ENCODE data around the gene SLC1A3.

The SLC1A3 gene

GRCh38 chr5:36722900-36723299 lies 116.5 kb downstream of the SLC1A3 start:
- no peak for DNase-seq

- no peak for DNase-seq
Measured at GRCh38 chr5:36723912-36724311, 117.5 kb downstream of the SLC1A3 start.

DNA sequence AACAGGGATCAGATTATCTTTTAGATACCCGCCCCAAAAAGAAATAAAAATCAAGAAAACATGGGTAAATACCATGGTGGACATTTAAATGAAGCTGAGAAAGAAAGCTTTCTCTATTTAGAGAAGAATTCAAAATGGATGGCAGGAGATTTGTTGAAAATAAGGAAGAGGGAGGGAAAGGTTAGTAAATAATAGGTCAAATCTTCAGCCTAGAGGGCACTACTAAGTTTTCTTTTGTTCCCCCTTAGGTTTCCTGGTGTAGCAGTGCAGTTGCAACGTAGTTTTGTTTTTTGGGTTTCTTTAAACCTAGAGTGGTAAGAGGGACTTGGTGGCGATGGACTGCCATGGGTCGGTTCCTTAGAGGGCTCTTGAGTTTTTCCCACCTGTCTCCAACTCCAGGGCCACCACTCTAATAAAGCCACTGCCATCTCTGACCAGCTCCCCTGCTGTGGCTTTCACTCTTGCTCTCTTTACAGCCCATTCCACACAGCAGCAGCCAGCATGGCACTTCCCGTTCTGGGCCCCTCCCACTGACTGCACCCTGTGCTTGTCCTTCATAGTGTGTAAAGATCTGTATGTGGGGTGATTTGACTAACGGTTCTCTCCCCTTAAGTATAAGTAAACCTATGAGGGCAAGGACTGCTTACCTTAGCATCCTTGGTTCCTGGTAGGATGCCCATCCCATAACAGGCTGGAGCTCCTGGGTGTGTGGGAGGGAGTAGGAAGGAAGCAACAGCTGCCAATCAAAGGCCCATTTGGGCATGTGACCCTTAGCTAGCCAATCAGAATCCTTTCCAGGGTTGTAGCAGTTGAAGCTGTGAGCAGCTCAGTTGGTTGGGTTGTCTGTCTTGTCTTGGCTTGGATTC lies 118.3 kb downstream of the SLC1A3 start:
- DNase-seq, result no peak

- no peak for DNase-seq
Measured at GRCh38 chr5:36726317-36726716, 119.9 kb downstream of the SLC1A3 start.

GRCh38 chr5:36726767-36727166 lies 120.4 kb downstream of the SLC1A3 start:
- DNase-seq, result no peak

- peak; percentile 38 for DNase-seq
Measured at GRCh38 chr5:36728697-36729543, 122.5 kb downstream of the SLC1A3 start.

DNA sequence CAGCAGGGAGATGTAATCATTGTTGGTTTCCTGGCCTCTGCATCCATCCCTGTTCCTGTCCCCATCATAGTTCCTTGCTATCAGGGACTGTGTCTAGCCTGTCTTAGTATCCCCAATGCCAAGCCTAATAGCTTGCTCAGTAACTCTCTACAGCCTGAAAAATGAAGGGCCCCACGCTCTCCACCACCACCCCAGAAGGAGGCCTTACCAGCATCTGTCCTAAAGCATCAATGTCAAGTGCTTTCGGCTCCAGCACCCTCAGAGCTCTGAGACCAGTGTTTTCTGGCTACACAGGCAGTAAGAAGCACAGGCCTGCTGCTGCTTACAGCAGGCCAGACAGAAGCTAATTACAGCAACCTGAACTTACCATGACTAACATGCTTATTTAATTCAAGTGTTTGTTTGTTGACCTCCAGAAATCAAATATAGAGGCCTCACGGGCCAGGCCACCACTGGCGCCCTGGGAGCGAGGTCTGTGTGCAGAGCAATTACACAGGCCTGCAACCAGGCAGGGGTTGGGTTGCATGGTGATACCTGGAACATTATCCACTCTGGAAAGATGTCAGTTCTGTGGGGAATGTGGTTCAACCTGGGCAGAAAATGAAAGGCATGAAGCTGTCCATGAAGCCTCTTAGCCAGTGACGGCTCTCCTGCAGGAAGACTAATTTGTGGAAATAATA lies 124.3 kb downstream of the SLC1A3 start:
- no peak for DNase-seq

DNA sequence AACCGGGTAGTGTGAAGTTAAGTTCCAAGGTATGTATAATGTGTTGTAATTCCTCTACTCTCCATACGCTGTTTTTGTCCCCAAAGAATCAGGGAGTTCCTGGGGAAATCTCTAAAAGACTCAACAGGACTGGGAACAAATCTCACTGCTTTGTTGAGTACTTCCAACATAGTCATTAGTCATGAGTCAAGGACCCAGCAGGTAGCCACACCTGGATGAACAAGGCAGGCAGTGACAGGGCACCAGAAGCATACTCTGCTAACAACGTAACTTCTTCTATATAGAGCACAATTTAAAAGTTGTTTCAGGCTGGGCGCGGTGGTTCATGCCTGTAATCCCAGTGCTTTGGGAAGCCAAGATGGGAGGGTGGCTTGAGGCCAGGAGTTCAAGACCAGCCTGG lies 126.8 kb downstream of the SLC1A3 start:
- no peak for DNase-seq

DNA sequence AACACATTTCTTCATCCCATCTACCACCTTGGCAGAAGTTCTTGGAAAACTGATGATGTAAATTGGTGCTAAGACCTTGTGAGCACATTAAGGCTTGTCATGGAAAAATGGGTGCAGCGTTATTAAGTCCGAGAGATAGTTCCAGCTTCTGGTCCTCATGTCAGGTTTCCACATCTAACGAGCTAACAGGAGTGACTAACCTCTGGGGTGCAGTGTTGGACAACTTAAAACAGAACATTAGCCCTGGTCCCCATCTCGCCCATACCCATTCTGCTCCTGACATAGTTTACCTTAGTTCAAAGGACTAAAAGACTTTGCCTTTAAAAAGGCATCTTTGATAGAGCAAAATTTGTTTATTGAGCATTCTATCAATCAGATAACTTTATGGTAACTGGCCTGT lies 128.0 kb downstream of the SLC1A3 start:
- DNase-seq, result no peak

- no peak for DNase-seq
Measured at GRCh38 chr5:36735891-36736290, 129.5 kb downstream of the SLC1A3 start.

All from amniotic stem cell (primary cell).